ENCODE data around the gene PRKCE. TPM values are rescaled to one million over a fixed set of nuclear protein-coding genes. Genes with fewer than 3 reads are reported as not detected.

Gene PRKCE
- polyA plus RNA-seq, 1 experiment: 16.7 TPM

GRCh38 chr2:46058140-46058539 lies 406.7 kb downstream of the PRKCE start:
- Histone ChIP-seq H3K27me3 (ENCODE audit: control insufficient read depth, insufficient read depth, low read length) (no peaks in the 10 kb centered on the region), H3K4me3 (ENCODE audit: low read depth, low read length) (no peak overlapping the region), H3K9me3 (ENCODE audit: control insufficient read depth, insufficient read depth, low read length) (peaks cover 9% of the 10 kb centered on the region), H3K27ac (ENCODE audit: low read depth, low read length) (no peak overlapping the region)
- ChIA-PET POLR2A (no interaction called here), CTCF (no interaction called here)
- DNase-seq (ENCODE audit: low read depth, low spot score): no peak
- TF ChIP-seq CTCF (IDR thresholded peaks at IDR 0.05; ENCODE audit: low read depth, low read length): no peak

GRCh38 chr2:46062637-46063412 lies 411.4 kb downstream of the PRKCE start:
- POLR2A ChIA-PET: interaction anchor here (0.5 to 2.1 kb wide), 6 partner anchors 11 to 237 kb away, joined by 3 to 35 read pairs (median 4); partner anchors contain the start of gene EPAS1
- Histone ChIP-seq H3K9me3 (ENCODE audit: control insufficient read depth, insufficient read depth, low read length) (no peaks in the 10 kb centered on the region), H3K27ac (ENCODE audit: low read depth, low read length) (no peak overlapping the region), H3K27me3 (ENCODE audit: control insufficient read depth, insufficient read depth, low read length) (no peaks in the 10 kb centered on the region), H3K4me3 (ENCODE audit: low read depth, low read length) (no peak overlapping the region)
- DNase-seq (ENCODE audit: low read depth, low spot score): peak; percentile 73
- CTCF ChIA-PET: interaction anchor here (0.6 to 2.5 kb wide), 88 partner anchors 8 to 420 kb away, joined by 3 to 65 read pairs (median 5); partner anchors contain the start of gene EPAS1
- peak; percentile 92 for TF ChIP-seq CTCF (IDR thresholded peaks at IDR 0.05; ENCODE audit: low read depth, low read length)

GRCh38 chr2:46064396-46064795 lies 412.9 kb downstream of the PRKCE start:
- Histone ChIP-seq H3K4me3 (ENCODE audit: low read depth, low read length) (no peak overlapping the region), H3K27ac (ENCODE audit: low read depth, low read length) (no peak overlapping the region), H3K27me3 (ENCODE audit: control insufficient read depth, insufficient read depth, low read length) (no peaks in the 10 kb centered on the region), H3K9me3 (ENCODE audit: control insufficient read depth, insufficient read depth, low read length) (no peaks in the 10 kb centered on the region)
- DNase-seq (ENCODE audit: low read depth, low spot score): no peak
- TF ChIP-seq CTCF (IDR thresholded peaks at IDR 0.05; ENCODE audit: low read depth, low read length): no peak
- ChIA-PET POLR2A (no interaction called here), CTCF (interaction anchor here (0.7 to 1.4 kb wide), 2 partner anchors 232 to 250 kb away, joined by 3 read pairs; no protein-coding TSS in a partner anchor)

- ChIA-PET POLR2A (no interaction called here), CTCF (interaction anchor here (0.9 to 1.4 kb wide), 2 partner anchors 249 to 394 kb away, joined by 3 read pairs; no protein-coding TSS in a partner anchor)
- H3K4me3 ChIP-seq (ENCODE audit: low read depth, low read length): no peak overlapping the region
- no peak for DNase-seq (ENCODE audit: low read depth, low spot score)
- no peaks in the 10 kb centered on the region for H3K27me3 ChIP-seq (ENCODE audit: control insufficient read depth, insufficient read depth, low read length)
- no peak for TF ChIP-seq CTCF (IDR thresholded peaks at IDR 0.05; ENCODE audit: low read depth, low read length)
- no peaks in the 10 kb centered on the region for H3K9me3 ChIP-seq (ENCODE audit: control insufficient read depth, insufficient read depth, low read length)
- H3K27ac ChIP-seq (ENCODE audit: low read depth, low read length): no peak overlapping the region
These were observed 413.7 kb downstream of the PRKCE start for GRCh38 chr2:46065152-46065551.

- ChIA-PET CTCF (no interaction called here), POLR2A (no interaction called here)
- Histone ChIP-seq H3K27ac (ENCODE audit: low read depth, low read length) (no peak overlapping the region), H3K27me3 (ENCODE audit: control insufficient read depth, insufficient read depth, low read length) (no peaks in the 10 kb centered on the region), H3K9me3 (ENCODE audit: control insufficient read depth, insufficient read depth, low read length) (no peaks in the 10 kb centered on the region), H3K4me3 (ENCODE audit: low read depth, low read length) (no peak overlapping the region)
- TF ChIP-seq CTCF (IDR thresholded peaks at IDR 0.05; ENCODE audit: low read depth, low read length): no peak
- no peak for DNase-seq (ENCODE audit: low read depth, low spot score)
These were observed 414.6 kb downstream of the PRKCE start for GRCh38 chr2:46066116-46066515.
